Measurements from ENCODE around the gene MLN. TPM values are rescaled to one million over a fixed set of nuclear protein-coding genes. Genes with fewer than 3 reads are reported as not detected.

The MLN gene
- total RNA-seq, 1 experiment from 2014 or later = not detected

- no peak overlapping the region for H2AK5ac ChIP-seq (ENCODE audit: insufficient read length, low read length)
- Mint-ChIP-seq H3K27me3 (ENCODE audit: low read depth) (no peaks in the 10 kb centered on the region; the same call in none of the 2 replicates), H3K4me3 (no peak overlapping the region), H3K36me3 (ENCODE audit: insufficient read depth in 1 of 3, low read depth in 3 of 3) (no peaks in the 10 kb centered on the region), H3K27ac (no peak overlapping the region), H3K4me1 (peaks cover 51 to 68% of the 10 kb centered on the region in 2 experiments), H3K9me3 (no peaks in the 10 kb centered on the region; a peak in 1 of 5 replicates)
- no peak overlapping the region for H2BK15ac ChIP-seq (ENCODE audit: low read depth, low read length)
- no peak overlapping the region for H3K14ac ChIP-seq (ENCODE audit: insufficient read depth, low read length)
- H3K4me1 ChIP-seq (ENCODE audit: insufficient read depth, low read length) = peaks cover 5% of the 10 kb centered on the region; the same call in 1 of the 2 replicates
- H4K8ac ChIP-seq (replicated peaks; ENCODE audit: insufficient read length, low read depth, low read length) = no peak overlapping the region
- H3K23ac ChIP-seq (ENCODE audit: insufficient read length, low read depth, low read length) = no peak overlapping the region
- no peak overlapping the region for H3K4ac ChIP-seq (ENCODE audit: low read depth, low read length)
- no peaks in the 10 kb centered on the region for H3K23me2 ChIP-seq (ENCODE audit: insufficient read length, low read depth, low read length, poor library complexity, severe bottlenecking)
- no peak overlapping the region for H3K4me2 ChIP-seq (ENCODE audit: insufficient read depth, insufficient read length, low read length)
- no peak overlapping the region for H4K5ac ChIP-seq (ENCODE audit: insufficient read length, low read depth, low read length)
- H3K79me2 ChIP-seq (ENCODE audit: insufficient read depth, low read length) = no peaks in the 10 kb centered on the region
- H3K9me3 ChIP-seq (ENCODE audit: control insufficient read depth, low read depth, low read length) = no peaks in the 10 kb centered on the region
- no peak overlapping the region for H3K56ac ChIP-seq (ENCODE audit: insufficient read length, low read depth, low read length)
- no peaks in the 10 kb centered on the region for H3K79me1 ChIP-seq (ENCODE audit: insufficient read depth, low read depth, low read length, poor library complexity, severe bottlenecking)
- no CpG with 5 or more reads among the region's 5 CpGs for WGBS (ENCODE audit: extremely low coverage, insufficient read length, low lambda C conversion rate)
- no peak for DNase-seq
- H4K91ac ChIP-seq (ENCODE audit: insufficient read length, low read depth, low read length) = no peak overlapping the region
- H3K18ac ChIP-seq (ENCODE audit: insufficient read length, low read depth, low read length) = no peak overlapping the region
- H2BK20ac ChIP-seq (ENCODE audit: low read depth, low read length, poor library complexity, severe bottlenecking) = no peak overlapping the region
- H2BK5ac ChIP-seq (ENCODE audit: insufficient read length, low read length) = no peak overlapping the region
- no peaks in the 10 kb centered on the region for H4K20me1 ChIP-seq (ENCODE audit: control insufficient read depth, insufficient read depth, insufficient read length)
- H3K9ac ChIP-seq (ENCODE audit: extremely low read depth, insufficient read length, low read length) = no peak overlapping the region
- H3K27me3 ChIP-seq (ENCODE audit: insufficient read depth, low read length) = no peaks in the 10 kb centered on the region
- TF ChIP-seq, protein P1, sequence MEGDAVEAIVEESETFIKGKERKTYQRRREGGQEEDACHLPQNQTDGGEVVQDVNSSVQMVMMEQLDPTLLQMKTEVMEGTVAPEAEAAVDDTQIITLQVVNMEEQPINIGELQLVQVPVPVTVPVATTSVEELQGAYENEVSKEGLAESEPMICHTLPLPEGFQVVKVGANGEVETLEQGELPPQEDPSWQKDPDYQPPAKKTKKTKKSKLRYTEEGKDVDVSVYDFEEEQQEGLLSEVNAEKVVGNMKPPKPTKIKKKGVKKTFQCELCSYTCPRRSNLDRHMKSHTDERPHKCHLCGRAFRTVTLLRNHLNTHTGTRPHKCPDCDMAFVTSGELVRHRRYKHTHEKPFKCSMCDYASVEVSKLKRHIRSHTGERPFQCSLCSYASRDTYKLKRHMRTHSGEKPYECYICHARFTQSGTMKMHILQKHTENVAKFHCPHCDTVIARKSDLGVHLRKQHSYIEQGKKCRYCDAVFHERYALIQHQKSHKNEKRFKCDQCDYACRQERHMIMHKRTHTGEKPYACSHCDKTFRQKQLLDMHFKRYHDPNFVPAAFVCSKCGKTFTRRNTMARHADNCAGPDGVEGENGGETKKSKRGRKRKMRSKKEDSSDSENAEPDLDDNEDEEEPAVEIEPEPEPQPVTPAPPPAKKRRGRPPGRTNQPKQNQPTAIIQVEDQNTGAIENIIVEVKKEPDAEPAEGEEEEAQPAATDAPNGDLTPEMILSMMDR (conservative IDR thresholded peaks at IDR 0.05) = no peak
- no peak overlapping the region for H2AFZ ChIP-seq (ENCODE audit: low read length)
- no peak overlapping the region for H2BK12ac ChIP-seq (ENCODE audit: insufficient read length, low read depth, low read length)
- no peak overlapping the region for H3T11ph ChIP-seq (ENCODE audit: low read length)
- H3K27ac ChIP-seq (ENCODE audit: insufficient read length, low read depth, low read length) = no peak overlapping the region
- H2BK120ac ChIP-seq (ENCODE audit: low read depth, low read length, poor library complexity, severe bottlenecking) = no peak overlapping the region
Measured at GRCh38 chr6:33817489-33817888, 13.7 kb upstream of the MLN start.

All from H9 (cell line).